GM12872 (cell line): ENCODE results near the gene GNG5.

Experiments used
- TF ChIP-seq, protein P1 (sequence below): IDR thresholded peaks from 3 replicates; pipeline ENCODE4 v1.5.1; 2011; ENCODE audit warnings: low read depth, mild to moderate bottlenecking, low read length, moderate library complexity; ENCODE audit not compliant: insufficient read depth

Gene GNG5

DNA sequence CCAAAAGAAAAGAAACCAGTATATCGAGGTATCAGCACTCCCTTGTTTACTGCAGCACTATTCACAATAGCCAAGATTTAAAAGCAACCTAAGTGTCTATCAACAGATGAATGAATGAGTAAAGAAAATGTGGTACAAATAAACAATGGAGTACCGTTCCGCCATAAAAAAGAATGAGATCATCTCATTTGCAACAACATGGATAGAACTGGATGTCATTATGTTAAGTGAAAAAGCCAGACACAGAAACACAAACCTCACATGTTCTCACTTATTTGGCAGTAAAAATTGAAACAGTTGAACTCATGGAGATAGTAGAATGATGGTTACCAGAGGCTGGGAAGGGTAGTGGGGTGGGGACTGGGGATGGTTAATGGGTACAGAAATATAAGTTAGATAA lies 4.3 kb upstream of the GNG5 start:
- TF ChIP-seq, protein P1, sequence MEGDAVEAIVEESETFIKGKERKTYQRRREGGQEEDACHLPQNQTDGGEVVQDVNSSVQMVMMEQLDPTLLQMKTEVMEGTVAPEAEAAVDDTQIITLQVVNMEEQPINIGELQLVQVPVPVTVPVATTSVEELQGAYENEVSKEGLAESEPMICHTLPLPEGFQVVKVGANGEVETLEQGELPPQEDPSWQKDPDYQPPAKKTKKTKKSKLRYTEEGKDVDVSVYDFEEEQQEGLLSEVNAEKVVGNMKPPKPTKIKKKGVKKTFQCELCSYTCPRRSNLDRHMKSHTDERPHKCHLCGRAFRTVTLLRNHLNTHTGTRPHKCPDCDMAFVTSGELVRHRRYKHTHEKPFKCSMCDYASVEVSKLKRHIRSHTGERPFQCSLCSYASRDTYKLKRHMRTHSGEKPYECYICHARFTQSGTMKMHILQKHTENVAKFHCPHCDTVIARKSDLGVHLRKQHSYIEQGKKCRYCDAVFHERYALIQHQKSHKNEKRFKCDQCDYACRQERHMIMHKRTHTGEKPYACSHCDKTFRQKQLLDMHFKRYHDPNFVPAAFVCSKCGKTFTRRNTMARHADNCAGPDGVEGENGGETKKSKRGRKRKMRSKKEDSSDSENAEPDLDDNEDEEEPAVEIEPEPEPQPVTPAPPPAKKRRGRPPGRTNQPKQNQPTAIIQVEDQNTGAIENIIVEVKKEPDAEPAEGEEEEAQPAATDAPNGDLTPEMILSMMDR, result no peak

DNA sequence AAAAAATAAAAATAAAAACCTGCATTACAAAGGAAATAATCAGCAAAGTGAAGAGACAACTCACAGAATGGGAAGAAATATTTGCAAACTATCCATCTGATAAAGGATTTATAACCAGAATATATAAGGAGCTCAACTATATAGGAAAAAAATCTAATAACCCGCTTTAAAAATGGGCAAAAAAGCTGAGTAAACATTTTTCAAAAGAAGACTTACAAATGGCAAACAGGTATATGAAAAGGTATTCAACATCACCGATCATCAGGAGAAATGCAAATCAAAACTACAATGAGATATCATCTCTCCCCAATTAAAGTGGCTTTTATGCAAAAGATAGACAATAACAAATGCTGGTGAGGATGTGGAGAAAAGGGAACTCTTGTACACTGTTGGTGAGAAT lies 3.8 kb upstream of the GNG5 start:
- TF ChIP-seq, protein P1, result no peak

DNA sequence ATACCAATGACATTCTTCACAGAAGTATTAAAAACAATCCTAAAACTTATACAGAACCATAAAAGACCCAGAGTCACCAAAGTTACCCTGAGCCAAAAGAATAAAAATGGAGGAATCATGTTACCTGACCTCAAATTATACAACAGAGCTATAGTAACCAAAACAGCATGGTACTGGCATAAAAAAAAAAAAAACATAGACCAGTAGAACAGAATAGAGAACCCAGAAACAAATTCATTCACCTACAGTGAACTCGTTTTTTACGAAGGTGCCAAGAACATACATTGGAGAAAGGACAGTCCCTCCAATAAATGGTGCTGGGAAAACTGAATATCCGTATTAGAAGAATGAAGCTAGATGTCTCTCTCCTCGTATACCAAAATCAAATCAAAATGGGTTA lies 2.6 kb upstream of the GNG5 start:
- TF ChIP-seq, protein P1, result no peak

DNA sequence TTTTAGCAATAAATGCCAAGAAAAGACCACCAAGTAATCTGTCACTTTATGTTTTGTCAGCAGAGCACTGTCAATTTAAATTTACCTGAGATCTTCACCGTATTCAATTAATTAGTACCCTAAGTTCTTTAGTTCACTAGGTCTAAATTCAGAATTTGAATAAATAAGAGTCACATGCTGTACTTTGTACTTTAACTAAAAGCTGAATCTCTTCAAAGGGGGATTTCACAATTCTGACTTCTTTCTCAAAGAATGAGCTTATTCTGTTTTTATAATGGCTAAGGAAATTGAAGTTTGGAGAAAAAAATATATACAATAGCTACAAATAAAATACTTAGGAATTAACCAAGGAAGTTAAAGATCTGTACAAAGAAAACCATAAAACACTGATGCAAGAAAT lies 2.1 kb upstream of the GNG5 start:
- TF ChIP-seq, protein P1, result no peak

DNA sequence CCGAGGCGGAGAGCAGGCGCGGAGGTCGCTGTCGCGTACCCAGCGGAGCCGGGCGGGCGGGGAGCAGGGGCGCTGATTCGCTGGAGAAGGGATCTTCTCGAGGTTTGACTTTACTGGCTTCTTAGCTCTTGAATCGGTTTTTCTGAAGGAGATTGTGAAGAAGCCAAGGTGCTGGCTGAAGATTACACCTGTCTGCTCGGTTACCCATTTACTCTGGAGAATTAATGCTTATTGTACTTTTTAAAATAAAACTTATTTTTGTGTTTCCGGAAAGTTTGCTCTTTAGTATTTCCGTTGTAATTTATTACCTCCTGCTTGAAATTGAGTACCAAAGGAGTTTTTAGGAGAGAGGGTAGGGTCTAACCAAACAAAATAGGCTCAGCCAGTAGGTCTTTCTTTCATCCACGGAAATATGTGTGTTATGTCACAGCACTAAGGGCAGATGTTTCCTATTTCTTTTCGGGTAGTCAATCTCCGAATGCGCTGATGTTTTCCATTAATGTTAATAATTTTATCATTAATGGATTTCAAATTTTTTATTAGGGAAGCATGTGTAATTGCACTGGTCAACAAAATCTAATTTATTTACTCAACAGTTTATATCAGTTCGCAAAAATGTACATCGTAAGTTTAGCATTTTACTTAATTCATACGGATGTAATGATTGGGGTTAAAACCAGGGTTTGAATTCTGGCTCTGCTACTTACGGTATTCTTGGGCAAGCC lies 510 bp upstream of the GNG5 start:
- TF ChIP-seq, protein P1, result no peak

DNA sequence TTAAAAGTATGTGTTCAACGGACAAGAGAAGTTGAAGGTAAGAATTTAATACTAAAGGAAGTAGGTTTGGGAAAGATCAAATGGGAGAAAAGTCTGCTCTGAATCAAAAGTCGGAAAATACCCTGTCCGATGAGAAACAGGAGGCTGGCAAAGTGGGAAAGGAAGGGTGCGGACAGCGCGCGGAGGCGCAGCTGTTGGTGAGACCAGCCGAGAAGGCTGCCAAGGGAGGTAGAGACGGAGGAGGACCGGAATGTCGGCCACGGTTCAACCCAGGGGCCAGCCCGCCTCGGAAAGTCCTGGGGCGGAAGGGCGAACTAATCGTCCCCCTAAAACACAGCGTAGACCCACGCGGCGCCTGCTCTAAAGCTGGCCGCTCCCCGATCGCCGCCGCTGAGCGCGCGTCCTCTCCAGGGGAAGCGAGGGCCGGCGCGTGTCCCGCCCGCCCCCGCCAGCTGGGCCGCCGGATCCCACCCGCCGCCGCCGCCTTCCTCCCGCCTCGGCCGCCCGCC lies 834 bp downstream of the GNG5 start:
- TF ChIP-seq, protein P1, result no peak

DNA sequence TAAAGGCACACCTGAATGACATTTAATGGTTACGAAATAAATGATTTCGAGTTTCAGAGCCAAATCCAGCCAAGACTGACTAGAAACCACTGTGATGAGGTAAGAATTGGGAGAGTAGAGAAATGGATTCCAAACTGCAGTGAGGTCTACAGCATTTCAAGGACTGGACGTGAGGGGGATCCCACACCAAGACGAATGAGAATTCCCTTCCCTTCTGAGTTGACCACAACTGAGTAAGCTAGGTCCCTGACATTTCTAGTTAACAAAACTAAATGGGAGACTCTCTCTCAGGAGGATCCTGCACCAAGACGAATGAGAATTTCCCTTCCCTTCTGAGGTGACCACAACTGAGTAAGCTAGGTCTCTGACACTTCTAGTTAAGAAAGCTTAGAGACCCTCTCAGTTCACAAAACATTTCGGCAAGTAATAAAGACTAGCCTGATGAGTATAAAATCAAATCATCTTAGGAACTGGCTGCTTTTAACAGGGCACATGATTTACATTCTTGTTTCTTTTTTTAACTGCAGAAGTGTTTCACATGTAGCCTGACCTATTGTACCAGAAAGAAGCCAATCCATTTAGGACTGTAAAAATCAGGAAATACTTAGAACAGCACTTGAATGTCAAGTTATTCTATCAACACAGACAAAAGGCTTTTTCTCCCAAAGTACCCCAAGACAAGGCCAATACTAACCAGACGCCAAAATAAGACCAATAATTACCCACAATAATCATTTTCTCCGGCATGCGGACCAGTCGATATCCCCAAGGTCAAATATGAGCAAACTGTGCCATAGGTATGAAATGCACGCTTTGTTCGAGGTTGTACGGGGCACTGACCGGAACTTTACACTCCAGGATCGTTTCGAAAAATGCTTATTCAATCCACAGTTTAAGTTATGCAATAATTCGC lies 1.5 kb downstream of the GNG5 start:
- TF ChIP-seq, protein P1, result no peak
